Ecto neural progenitor cell (in vitro differentiated cells): ENCODE measurements around the gene SMIM26.

Source experiments
- DNase-seq: peaks from one replicate; pipeline ENCODE4 v3.0.0-alpha.2; 2018; ENCODE audit warnings: low spot score

The SMIM26 gene

DNA sequence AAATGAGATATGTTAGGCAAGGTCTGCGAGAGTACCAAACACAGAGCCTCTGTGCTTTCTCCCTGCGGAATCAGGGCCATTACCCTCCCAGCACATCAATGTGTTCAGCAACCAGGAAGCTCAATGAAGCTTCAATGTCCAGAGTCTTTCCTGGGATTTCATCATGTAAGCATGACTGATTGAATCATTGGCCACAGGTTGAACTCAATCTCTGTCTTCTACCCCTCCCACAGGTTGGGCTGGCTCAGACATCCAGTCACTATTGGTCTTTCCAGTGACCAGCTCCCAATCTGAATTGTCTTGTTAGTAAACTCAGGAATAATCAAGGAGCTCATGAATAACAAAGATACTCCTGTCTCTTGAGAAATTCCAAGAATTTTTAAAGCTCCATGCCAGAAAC lies 17.9 kb downstream of the SMIM26 start:
- DNase-seq = no peak

DNA sequence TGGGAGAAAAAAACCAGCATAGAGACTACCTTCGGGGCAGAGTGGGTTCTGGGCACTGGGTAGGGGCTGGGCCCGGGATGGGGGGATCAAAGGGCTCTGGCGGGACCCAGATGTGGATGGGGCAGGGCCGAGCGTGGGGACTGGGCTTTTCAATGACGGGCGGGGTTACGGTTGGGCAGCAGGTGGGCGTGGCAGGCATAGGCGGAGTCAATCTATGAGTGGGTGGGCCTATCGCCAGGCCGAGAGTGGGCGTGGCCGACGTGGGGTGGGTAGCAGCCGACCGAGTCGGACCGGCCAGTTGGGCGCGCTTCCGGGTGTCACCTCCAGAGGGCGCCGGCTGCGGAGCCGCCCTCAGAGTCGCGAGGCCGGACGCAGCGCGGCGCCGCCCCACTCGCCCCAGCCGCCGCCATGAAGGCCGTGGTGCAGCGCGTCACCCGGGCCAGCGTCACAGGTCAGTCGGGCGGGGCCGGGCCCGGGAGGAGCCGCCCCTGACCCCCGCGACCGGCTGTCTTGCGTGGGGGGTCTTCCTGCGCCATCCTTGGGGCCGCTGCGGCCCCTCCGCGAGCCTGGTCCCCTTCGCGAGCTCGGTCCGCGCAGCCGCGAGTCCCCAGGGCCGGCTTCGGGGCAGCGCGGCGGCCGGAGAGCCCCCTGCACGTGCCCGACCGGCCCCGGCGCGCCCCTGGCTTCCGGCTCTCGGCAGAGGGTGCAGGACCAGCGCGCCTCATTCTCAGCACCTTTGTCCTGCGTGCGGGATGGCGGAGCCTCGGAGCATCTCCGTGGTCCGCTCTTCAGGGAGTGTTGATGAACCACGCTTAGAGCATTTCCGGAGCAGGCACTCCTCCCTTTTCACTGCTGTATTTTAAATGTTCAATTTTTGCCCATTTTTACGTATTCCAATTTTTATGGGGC lies 20.7 kb downstream of the SMIM26 start, which contains the start of gene DTD1:
TSS of gene DTD1 (plus strand) at position 390 of the 909 bp plus-strand sequence. CDS start at position 409, 19 bp downstream.
- DNase-seq = peak; percentile 96

DNA sequence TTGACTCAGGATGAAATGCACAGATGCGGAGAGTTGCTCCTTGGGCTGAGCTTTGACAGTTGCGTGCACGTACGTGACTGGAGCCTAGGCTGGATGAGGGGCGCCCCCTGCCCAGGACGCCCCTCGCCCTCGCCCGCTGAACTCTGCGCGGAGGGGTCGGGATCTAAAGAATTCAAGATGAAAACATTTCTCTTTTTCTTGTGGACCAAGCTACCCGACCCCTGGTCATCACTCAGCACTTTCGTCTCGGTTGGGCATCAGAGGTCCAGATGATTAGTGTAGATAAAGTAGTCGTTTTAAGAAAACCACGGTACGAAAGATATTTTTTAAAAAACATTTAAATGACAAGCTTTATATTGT lies 21.3 kb downstream of the SMIM26 start:
- DNase-seq = no peak

DNA sequence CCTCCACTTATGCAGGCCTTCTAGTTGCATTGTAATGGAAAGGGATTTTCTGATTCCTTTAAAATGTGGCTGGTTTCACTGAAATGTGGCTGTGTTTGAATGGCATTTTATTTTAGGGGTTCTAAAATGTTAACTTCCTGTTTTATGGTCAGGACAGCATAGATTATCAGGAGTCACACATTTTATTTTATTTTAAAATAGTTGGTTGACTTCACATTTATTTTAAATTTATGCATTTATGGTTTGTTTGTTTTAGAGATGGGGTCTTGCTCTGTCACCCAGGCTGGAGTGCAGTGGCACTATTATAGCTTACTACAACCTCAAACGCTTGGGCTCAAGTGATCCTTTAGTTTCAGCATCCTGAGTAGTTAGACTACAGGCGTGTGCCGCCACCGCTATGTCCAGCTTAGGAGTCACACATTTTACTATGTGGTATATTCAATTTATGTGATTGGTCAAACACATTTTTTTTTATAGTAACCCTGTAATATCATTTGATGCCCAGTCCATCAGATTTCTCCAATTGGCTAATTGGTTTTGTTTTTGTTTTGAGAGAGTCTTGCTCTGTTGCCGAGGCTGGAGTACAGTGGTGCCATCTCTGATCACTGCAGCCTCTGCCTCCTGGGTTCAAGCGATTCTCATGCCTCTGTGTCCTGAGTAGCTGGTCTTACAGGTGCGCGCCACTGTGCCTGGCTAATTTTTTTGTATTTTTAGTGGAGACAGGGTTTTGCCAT lies 22.9 kb downstream of the SMIM26 start:
- DNase-seq = no peak

DNA sequence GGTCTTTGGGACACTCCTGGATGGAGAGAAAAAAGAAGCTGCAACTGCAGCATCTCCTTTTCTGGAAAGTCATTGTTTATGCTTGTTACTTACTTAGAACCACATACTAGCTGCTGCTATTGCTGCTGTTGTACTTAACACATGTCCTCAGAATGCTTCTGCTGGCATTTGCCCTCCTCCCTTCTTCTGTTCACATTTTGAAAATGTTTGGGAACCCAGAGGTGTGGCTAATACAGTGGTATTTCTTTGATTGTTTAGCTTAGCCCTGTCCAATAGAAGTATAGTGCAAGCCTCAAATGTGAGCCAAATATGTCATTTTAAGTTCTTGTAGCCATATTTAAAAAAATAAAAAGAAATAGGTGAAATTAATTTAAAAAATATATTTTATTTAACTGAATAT lies 29.0 kb downstream of the SMIM26 start:
- no peak for DNase-seq

DNA sequence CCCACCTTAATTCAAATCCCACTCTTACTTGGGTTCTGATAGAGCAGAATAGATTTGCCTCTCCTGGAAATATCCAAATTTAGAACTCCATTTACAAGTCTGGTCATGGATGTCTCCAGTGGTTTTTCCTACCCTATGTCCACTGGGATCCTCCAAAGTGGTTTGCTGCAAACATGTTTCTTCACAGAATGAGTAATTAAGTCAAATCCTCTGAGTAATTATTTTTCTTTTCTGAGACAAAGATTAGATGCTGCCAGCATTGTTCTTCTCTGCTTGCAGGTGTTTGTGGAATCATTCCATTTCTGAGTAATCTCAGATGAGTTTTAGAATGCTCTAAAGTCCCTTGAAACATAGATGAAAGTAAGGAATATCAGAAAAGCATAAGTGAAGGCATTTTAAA lies 42.5 kb downstream of the SMIM26 start:
- no peak for DNase-seq

DNA sequence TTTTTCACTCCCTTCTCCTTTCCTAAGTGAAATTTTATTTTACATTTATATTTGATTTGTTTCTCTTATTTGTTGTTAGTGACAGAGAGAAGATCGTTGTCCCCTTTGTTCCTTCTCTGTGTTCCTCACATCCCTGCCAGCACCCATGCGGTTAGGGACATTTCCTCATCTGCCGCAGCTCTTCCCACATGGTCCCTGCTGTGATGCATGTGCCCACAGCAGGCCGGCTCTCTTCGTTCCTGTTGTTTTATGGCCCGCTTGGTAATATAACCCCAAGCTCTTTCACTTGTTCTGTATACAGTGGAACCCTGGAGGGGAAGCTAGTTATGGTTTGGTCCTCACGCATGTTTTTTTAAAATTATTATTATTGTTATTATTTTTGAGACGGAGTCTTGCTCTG lies 44.3 kb downstream of the SMIM26 start:
- no peak for DNase-seq

DNA sequence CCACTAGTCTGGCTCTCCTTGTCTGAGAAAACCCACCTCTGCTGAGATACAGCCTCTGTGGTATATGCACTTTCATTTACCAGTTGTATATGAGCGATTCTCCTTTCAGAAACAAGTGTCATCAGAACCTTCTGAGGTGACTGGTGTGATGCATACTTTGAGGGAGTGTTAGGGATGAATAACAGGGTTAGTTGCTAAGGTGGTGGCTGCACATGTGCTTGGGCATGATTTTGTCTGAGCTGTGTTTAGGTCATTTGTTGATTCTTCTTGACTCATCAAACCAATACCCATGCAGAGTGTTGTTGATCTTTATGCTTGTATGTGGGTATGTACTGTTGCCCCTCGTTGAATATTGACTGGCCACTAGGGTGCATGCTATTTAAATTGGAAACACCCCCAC lies 46.3 kb downstream of the SMIM26 start:
- no peak for DNase-seq

DNA sequence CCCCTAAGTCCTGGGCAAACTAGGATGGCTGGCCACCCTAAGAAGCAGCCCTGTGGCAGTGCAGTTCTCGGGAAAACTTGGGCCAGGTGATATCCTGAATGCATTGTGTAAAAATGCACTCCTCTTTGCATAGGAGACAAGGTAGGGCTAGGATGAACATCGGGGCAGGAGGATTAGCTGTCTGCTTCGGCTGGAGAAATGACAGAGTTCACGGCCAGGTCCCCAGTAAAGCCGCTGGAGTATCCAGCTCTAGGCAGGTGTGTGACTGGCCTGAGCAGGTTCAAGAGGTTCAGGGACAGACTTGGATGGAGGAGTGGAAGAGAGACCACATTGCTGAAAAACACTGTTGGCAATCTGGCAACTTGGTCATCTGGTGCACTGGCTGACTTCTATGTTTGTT lies 47.0 kb downstream of the SMIM26 start:
- DNase-seq = no peak

DNA sequence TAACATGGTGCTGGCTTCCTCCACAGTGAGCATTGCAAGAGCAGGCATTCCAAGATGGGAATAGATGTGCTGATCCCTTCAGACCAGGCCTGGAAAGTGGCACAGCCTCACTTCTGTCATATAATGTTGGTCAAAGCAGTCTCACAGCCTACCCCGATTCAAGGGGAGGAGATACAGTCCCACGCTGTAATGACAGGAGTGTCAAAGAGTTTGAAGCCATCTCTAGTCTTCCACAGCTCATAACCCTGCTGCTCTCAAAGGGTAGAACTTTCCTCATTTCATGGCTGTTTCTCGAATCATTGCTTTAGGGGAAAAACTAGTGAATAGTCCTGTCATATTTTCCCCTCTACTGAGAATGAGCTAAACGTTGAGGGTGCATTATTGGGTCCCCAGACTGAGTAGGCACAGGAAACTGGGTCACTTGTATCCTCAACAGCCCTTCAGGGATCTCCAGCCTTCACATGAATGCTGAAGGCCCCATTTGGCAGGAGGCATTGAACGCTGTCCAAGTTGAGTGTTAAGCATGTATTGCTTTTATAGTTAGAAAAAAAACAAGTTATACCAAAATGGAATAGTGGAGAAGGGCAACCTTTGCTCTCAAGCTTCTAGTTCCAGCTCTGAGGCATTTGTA lies 47.9 kb downstream of the SMIM26 start:
- no peak for DNase-seq
